GM23338 (cell line): ENCODE measurements around the gene ZNRF2. TPM values are rescaled to one million over a fixed set of nuclear protein-coding genes. Genes with fewer than 3 reads are reported as not detected.

Experiments
- ATAC-seq: fragments of 200-7000 bp; cut with Tn5 transposase; 3 replicates; pipeline ENCODE4 v1.9.1; 2020
- DNase-seq: peaks from one replicate; pipeline ENCODE4 v3.0.0-alpha.2; 2015; ENCODE audit warnings: low spot score
- H2AFZ ChIP-seq: fragments of 200-600 bp; sonication (generic); 2 replicates; pipeline ENCODE4 v1.8.0; 2016; ENCODE audit warnings: antibody characterized with exemption, mild to moderate bottlenecking, moderate library complexity
- H3F3A ChIP-seq: fragments of 200-600 bp; sonication (generic); replicated peaks from 2 replicates; pipeline ENCODE4 v1.8.0; 2017; ENCODE audit warnings: antibody characterized with exemption, mixed run types, low read depth
- H3K27ac ChIP-seq: fragments of 200-600 bp; sonication (generic); 2 replicates; pipeline ENCODE4 v1.6.1; 2016; ENCODE audit warnings: low read depth
- H3K27me3 ChIP-seq: fragments of 200-600 bp; sonication (generic); 2 replicates; pipeline ENCODE4 v1.8.0; 2016; ENCODE audit warnings: mild to moderate bottlenecking, mixed run types, moderate library complexity; ENCODE audit not compliant: insufficient read depth
- H3K36me3 ChIP-seq: fragments of 200-600 bp; sonication (generic); 2 replicates; pipeline ENCODE4 v1.8.0; 2016; ENCODE audit warnings: mild to moderate bottlenecking; ENCODE audit not compliant: insufficient read depth
- H3K4me1 ChIP-seq: fragments of 200-600 bp; sonication (generic); 2 replicates; pipeline ENCODE4 v1.8.0; 2016; ENCODE audit warnings: mild to moderate bottlenecking, moderate library complexity; ENCODE audit not compliant: insufficient read depth
- H3K4me2 ChIP-seq: fragments of 200-600 bp; sonication (generic); 2 replicates; pipeline ENCODE4 v1.7.1; 2017; ENCODE audit warnings: mixed run types
- H3K4me3 ChIP-seq: fragments of 200-600 bp; sonication (generic); 2 replicates; pipeline ENCODE4 v1.6.1; 2016; ENCODE audit warnings: mixed run types
- H3K79me2 ChIP-seq: fragments of 200-600 bp; sonication (generic); replicated peaks from 2 replicates; pipeline ENCODE4 v1.8.0; 2017; ENCODE audit warnings: mild to moderate bottlenecking; ENCODE audit not compliant: insufficient read depth
- H3K9me2 ChIP-seq: fragments of 200-600 bp; sonication (generic); 2 replicates; pipeline ENCODE4 v1.8.0; 2017; ENCODE audit not compliant: insufficient read depth
- H4K20me1 ChIP-seq: fragments of 200-600 bp; sonication (generic); replicated peaks from 2 replicates; pipeline ENCODE4 v1.8.0; 2017; ENCODE audit warnings: mild to moderate bottlenecking; ENCODE audit not compliant: insufficient read depth
- H3K27ac Mint-ChIP-seq: 2 replicates; pipeline ENCODE4 v1.8.0; 2020; ENCODE audit warnings: inconsistent platforms, mild to moderate bottlenecking, moderate library complexity, mixed read lengths
- H3K27me3 Mint-ChIP-seq: 3 replicates; pipeline ENCODE4 v1.8.0; 2022; ENCODE audit warnings: low read depth, mild to moderate bottlenecking, moderate library complexity, mixed read lengths, inconsistent platforms; ENCODE audit not compliant: insufficient read depth, poor library complexity
- H3K36me3 Mint-ChIP-seq: 3 replicates; pipeline ENCODE4 v1.8.0; 2021; ENCODE audit warnings: low read depth, mild to moderate bottlenecking, inconsistent platforms, moderate library complexity, mixed read lengths
- H3K4me1 Mint-ChIP-seq: 3 replicates; pipeline ENCODE4 v1.8.0; 2020; ENCODE audit warnings: mild to moderate bottlenecking, inconsistent platforms, mixed read lengths
- H3K4me3 Mint-ChIP-seq: 3 replicates; pipeline ENCODE4 v1.8.0; 2021; ENCODE audit warnings: moderate library complexity, mild to moderate bottlenecking, inconsistent platforms, mixed read lengths
- H3K9me3 Mint-ChIP-seq: 3 replicates; pipeline ENCODE4 v1.8.0; 2020; ENCODE audit warnings: moderate library complexity, mild to moderate bottlenecking, inconsistent platforms, mixed read lengths
- CREB1 ChIP-seq: fragments of 250-450 bp; sonication (Bioruptor Pico); IDR thresholded peaks from 2 replicates; pipeline ENCODE4 v1.5.0; 2020; ENCODE audit warnings: low read depth, mild to moderate bottlenecking, moderate library complexity
- CTCF ChIP-seq, 2 experiments: fragments of 200-600 bp in 1 of 2; sonication (generic) in 1 of 2; conservative IDR thresholded peaks; 2 replicates each; pipeline versions ENCODE4 v1.5.1 to v1.6.1; 2016 to 2017; ENCODE audit warnings: antibody characterized with exemption in 2 of 2, low read depth in 2 of 2, mild to moderate bottlenecking in 2 of 2, moderate library complexity in 1 of 2
- EZH2 ChIP-seq: fragments of 200-600 bp; sonication (generic); IDR thresholded peaks from one replicate; pipeline ENCODE4 v1.8.0; 2017; ENCODE audit warnings: antibody characterized with exemption, mild to moderate bottlenecking, low read depth; ENCODE audit not compliant: unreplicated experiment
- EZH2phosphoT487 ChIP-seq: fragments of 200-600 bp; sonication (generic); IDR thresholded peaks from one replicate; pipeline ENCODE4 v1.8.1; 2018; ENCODE audit warnings: antibody characterized with exemption; ENCODE audit not compliant: unreplicated experiment
- JUNB ChIP-seq: IDR thresholded peaks from one replicate; pipeline ENCODE4 v1.6.1; 2016; ENCODE audit warnings: antibody characterized with exemption; ENCODE audit not compliant: unreplicated experiment
- POLR2AphosphoS5 ChIP-seq: IDR thresholded peaks from 2 replicates; pipeline ENCODE4 v1.6.1; 2016; ENCODE audit warnings: antibody characterized with exemption, low read depth
- polyA plus RNA-seq: library from polyadenylated mRNA; unstranded; fragments of >200 nt; fragmentation: Nextera tagmentation; extraction: Ambion mirVana; gene quantifications from 2 replicates; pipeline ENCODE4 v1.2.1, GENCODE V29; 2016
- total RNA-seq: library from RNA; depleted of rRNA; stranded (reverse); fragments of >200 nt; shearing (Covaris generic); gene quantifications from 2 replicates; pipeline ENCODE4 v1.2.3, GENCODE V29; 2014
- TF ChIP-seq, protein P1 (sequence below): fragments of 250-450 bp; sonication (Bioruptor Pico); IDR thresholded peaks from 2 replicates; pipeline ENCODE4 v1.5.0; 2020; ENCODE audit warnings: mild to moderate bottlenecking, moderate library complexity

Gene ZNRF2
- total and polyA plus RNA-seq, 2 experiments from 2014 or later: 6.0 to 34.7 TPM

- H3K4me1 ChIP-seq: no peaks in the 10 kb centered on the region
- Mint-ChIP-seq H3K36me3 (peaks cover 5% of the 10 kb centered on the region), H3K4me3 (no peak overlapping the region), H3K27ac (no peak overlapping the region), H3K9me3 (no peaks in the 10 kb centered on the region), H3K27me3 (no peaks in the 10 kb centered on the region), H3K4me1 (no peaks in the 10 kb centered on the region)
- no peaks in the 10 kb centered on the region for H3K79me2 ChIP-seq
- peaks cover 3% of the 10 kb centered on the region; the same call in 1 of the 2 replicates for H3K9me2 ChIP-seq
- H3K4me3 ChIP-seq: no peak overlapping the region
- no peaks in the 10 kb centered on the region for H3K36me3 ChIP-seq
- no peaks in the 10 kb centered on the region for H3F3A ChIP-seq
- DNase-seq (no peak), ATAC-seq (no peak)
- H3K4me2 ChIP-seq: no peak overlapping the region
- no peaks in the 10 kb centered on the region for H3K27me3 ChIP-seq
- H4K20me1 ChIP-seq: no peaks in the 10 kb centered on the region
- no peak for TF ChIP-seq EZH2
- TF ChIP-seq CREB1 (CRISPR knock-in tag): no peak
- TF ChIP-seq, protein P1, sequence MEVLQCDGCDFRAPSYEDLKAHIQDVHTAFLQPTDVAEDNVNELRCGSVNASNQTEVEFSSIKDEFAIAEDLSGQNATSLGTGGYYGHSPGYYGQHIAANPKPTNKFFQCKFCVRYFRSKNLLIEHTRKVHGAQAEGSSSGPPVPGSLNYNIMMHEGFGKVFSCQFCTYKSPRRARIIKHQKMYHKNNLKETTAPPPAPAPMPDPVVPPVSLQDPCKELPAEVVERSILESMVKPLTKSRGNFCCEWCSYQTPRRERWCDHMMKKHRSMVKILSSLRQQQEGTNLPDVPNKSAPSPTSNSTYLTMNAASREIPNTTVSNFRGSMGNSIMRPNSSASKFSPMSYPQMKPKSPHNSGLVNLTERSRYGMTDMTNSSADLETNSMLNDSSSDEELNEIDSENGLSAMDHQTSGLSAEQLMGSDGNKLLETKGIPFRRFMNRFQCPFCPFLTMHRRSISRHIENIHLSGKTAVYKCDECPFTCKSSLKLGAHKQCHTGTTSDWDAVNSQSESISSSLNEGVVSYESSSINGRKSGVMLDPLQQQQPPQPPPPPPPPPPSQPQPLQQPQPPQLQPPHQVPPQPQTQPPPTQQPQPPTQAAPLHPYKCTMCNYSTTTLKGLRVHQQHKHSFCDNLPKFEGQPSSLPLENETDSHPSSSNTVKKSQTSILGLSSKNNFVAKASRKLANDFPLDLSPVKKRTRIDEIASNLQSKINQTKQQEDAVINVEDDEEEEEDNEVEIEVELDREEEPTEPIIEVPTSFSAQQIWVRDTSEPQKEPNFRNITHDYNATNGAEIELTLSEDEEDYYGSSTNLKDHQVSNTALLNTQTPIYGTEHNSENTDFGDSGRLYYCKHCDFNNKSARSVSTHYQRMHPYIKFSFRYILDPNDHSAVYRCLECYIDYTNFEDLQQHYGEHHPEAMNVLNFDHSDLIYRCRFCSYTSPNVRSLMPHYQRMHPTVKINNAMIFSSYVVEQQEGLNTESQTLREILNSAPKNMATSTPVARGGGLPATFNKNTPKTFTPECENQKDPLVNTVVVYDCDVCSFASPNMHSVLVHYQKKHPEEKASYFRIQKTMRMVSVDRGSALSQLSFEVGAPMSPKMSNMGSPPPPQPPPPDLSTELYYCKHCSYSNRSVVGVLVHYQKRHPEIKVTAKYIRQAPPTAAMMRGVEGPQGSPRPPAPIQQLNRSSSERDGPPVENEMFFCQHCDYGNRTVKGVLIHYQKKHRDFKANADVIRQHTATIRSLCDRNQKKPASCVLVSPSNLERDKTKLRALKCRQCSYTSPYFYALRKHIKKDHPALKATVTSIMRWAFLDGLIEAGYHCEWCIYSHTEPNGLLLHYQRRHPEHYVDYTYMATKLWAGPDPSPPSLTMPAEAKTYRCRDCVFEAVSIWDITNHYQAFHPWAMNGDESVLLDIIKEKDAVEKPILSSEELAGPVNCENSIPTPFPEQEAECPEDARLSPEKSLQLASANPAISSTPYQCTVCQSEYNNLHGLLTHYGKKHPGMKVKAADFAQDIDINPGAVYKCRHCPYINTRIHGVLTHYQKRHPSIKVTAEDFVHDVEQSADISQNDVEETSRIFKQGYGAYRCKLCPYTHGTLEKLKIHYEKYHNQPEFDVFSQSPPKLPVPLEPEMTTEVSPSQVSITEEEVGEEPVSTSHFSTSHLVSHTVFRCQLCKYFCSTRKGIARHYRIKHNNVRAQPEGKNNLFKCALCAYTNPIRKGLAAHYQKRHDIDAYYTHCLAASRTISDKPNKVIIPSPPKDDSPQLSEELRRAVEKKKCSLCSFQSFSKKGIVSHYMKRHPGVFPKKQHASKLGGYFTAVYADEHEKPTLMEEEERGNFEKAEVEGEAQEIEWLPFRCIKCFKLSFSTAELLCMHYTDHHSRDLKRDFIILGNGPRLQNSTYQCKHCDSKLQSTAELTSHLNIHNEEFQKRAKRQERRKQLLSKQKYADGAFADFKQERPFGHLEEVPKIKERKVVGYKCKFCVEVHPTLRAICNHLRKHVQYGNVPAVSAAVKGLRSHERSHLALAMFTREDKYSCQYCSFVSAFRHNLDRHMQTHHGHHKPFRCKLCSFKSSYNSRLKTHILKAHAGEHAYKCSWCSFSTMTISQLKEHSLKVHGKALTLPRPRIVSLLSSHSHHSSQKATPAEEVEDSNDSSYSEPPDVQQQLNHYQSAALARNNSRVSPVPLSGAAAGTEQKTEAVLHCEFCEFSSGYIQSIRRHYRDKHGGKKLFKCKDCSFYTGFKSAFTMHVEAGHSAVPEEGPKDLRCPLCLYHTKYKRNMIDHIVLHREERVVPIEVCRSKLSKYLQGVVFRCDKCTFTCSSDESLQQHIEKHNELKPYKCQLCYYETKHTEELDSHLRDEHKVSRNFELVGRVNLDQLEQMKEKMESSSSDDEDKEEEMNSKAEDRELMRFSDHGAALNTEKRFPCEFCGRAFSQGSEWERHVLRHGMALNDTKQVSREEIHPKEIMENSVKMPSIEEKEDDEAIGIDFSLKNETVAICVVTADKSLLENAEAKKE (CRISPR knock-in tag): no peak
- no peak for TF ChIP-seq EZH2phosphoT487
- no peak for TF ChIP-seq CTCF (conservative IDR thresholded peaks at IDR 0.05; ENCODE audit: low read depth in 2 of 2)
- TF ChIP-seq JUNB: no peak
- TF ChIP-seq POLR2AphosphoS5: no peak
- no peak overlapping the region for H2AFZ ChIP-seq
- no peak overlapping the region for H3K27ac ChIP-seq
Measured at GRCh38 chr7:30406664-30407425, 122.4 kb downstream of the ZNRF2 start.
